Liver (tissue), 9 donors: Measurements from ENCODE around the gene AVEN. TPM values are rescaled to one million over a fixed set of nuclear protein-coding genes. Genes with fewer than 3 reads are reported as not detected.

Source experiments
- DNase-seq: peaks from one replicate; pipeline ENCODE4 v3.0.0-alpha.2; 2017; ENCODE audit warnings: low spot score
- H3K27ac ChIP-seq, 2 donors: one replicate each; pipeline ENCODE4 v1.7.0; 2013; ENCODE audit warnings: inconsistent platforms in 2 of 2, low read length in 2 of 2, control low read depth in 1 of 2, low read depth in 1 of 2, mild to moderate bottlenecking in 1 of 2
- H3K27me3 ChIP-seq, 4 donors: one replicate each; pipeline versions ENCODE4 v1.6.1 to v1.7.0; 2013; ENCODE audit warnings: low read length in 3 of 4, inconsistent platforms in 1 of 4, mild to moderate bottlenecking in 1 of 4, moderate library complexity in 1 of 4; ENCODE audit not compliant: control insufficient read depth in 4 of 4, insufficient read depth in 4 of 4
- H3K36me3 ChIP-seq, 4 donors: one replicate each; pipeline versions ENCODE4 v1.6.1 to v1.7.0; 2013; ENCODE audit warnings: low read length in 3 of 4, mild to moderate bottlenecking in 3 of 4, low read depth in 1 of 4, moderate library complexity in 1 of 4; ENCODE audit not compliant: control insufficient read depth in 4 of 4, insufficient read depth in 3 of 4
- H3K4me1 ChIP-seq, 4 donors: one replicate each; pipeline versions ENCODE4 v1.6.1 to v1.7.0; 2013; ENCODE audit warnings: low read length in 3 of 4, mild to moderate bottlenecking in 3 of 4, moderate library complexity in 1 of 4; ENCODE audit not compliant: control insufficient read depth in 4 of 4, insufficient read depth in 4 of 4
- H3K4me3 ChIP-seq, 3 donors: one replicate each; pipeline versions ENCODE4 v1.6.1 to v1.7.0; 2013; ENCODE audit warnings: low read length in 3 of 3, control low read depth in 1 of 3, low read depth in 1 of 3, mild to moderate bottlenecking in 1 of 3
- H3K9ac ChIP-seq, 2 donors: one replicate each; pipeline ENCODE4 v1.7.0; 2013; ENCODE audit warnings: low read length in 2 of 2, mild to moderate bottlenecking in 2 of 2, moderate library complexity in 2 of 2, control low read depth in 1 of 2, low read depth in 1 of 2
- H3K9me3 ChIP-seq, 4 donors: one replicate each; pipeline versions ENCODE4 v1.6.1 to v1.7.0; 2013; ENCODE audit warnings: low read length in 3 of 4; ENCODE audit not compliant: control insufficient read depth in 4 of 4
- EGR1 ChIP-seq, 2 donors: IDR thresholded peaks; 2 replicates each; pipeline ENCODE4 v1.6.1; 2016 to 2018; ENCODE audit warnings: antibody characterized with exemption in 2 of 2, low read depth in 2 of 2
- FOXA1 ChIP-seq: IDR thresholded peaks from 2 replicates; pipeline ENCODE4 v1.6.1; 2016; ENCODE audit warnings: antibody characterized with exemption
- FOXA2 ChIP-seq: IDR thresholded peaks from 2 replicates; pipeline ENCODE4 v1.6.1; 2016; ENCODE audit warnings: antibody characterized with exemption
- GABPA ChIP-seq, 2 donors: IDR thresholded peaks in 1 of 2; conservative IDR thresholded peaks in 1 of 2; 2 replicates each; pipeline ENCODE4 v1.6.1; 2016; ENCODE audit warnings: antibody characterized with exemption in 2 of 2, mild to moderate bottlenecking in 1 of 2, moderate library complexity in 1 of 2
- HNF4A ChIP-seq, 2 donors: conservative IDR thresholded peaks; 2 replicates each; pipeline ENCODE4 v1.6.1; 2016; ENCODE audit warnings: antibody characterized with exemption in 2 of 2, mild to moderate bottlenecking in 2 of 2
- HNF4G ChIP-seq: IDR thresholded peaks from 2 replicates; pipeline ENCODE4 v1.6.1; 2016; ENCODE audit warnings: antibody characterized with exemption
- NR2F2 ChIP-seq: IDR thresholded peaks from 2 replicates; pipeline ENCODE4 v1.6.1; 2016; ENCODE audit warnings: antibody characterized with exemption
- RAD21 ChIP-seq, 2 donors: IDR thresholded peaks; 2 replicates each; pipeline ENCODE4 v1.6.1; 2016; ENCODE audit warnings: antibody characterized with exemption in 2 of 2, mild to moderate bottlenecking in 2 of 2
- RXRA ChIP-seq, 2 donors: IDR thresholded peaks; 2 replicates each; pipeline ENCODE4 v1.6.1; 2017 to 2018; ENCODE audit warnings: antibody characterized with exemption in 2 of 2, mild to moderate bottlenecking in 1 of 2
- SP1 ChIP-seq: IDR thresholded peaks from 2 replicates; pipeline ENCODE4 v1.6.1; 2018; ENCODE audit warnings: antibody characterized with exemption, mild to moderate bottlenecking
- TAF1 ChIP-seq: conservative IDR thresholded peaks from 2 replicates; pipeline ENCODE4 v1.6.1; 2016; ENCODE audit warnings: antibody characterized with exemption, mild to moderate bottlenecking
- YY1 ChIP-seq: IDR thresholded peaks from 2 replicates; pipeline ENCODE4 v1.6.1; 2016; ENCODE audit warnings: antibody characterized with exemption, mild to moderate bottlenecking
- WGBS: extraction: QIAGEN DNeasy Blood & Tissue Kit; methylation state at CpG from one replicate; pipeline ENCODE4 v1.1.7; 2013; 5-methylcytosine and 5-hydroxymethylcytosine counted together
- polyA plus RNA-seq, 2 donors: library from polyadenylated mRNA; stranded (reverse) in 1 of 2; unstranded in 1 of 2; fragments of 200-250 nt in 1 of 2; fragments of >200 nt in 1 of 2; fragmentation: Nextera tagmentation in 1 of 2; extraction: Ambion mirVana in 1 of 2; gene quantifications; one replicate each; pipeline versions ENCODE4 v1.2.1 to v1.2.3, GENCODE V29; 2013 to 2015
- total RNA-seq, 2 donors: library from RNA; depleted of rRNA; stranded (reverse); fragments of >200 nt; gene quantifications; one replicate each; pipeline ENCODE4 v1.2.3, GENCODE V29; 2014
- TF ChIP-seq, protein P1 (sequence below): fragments of 150-350 bp; IDR thresholded peaks from 2 replicates; pipeline ENCODE4 v1.5.1; 2017; ENCODE audit warnings: improper control_type of control experiment, low read depth, low read length; ENCODE audit not compliant: missing input control
- TF ChIP-seq, protein P2 (sequence below): IDR thresholded peaks from 2 replicates; pipeline ENCODE4 v1.6.1; 2016; ENCODE audit warnings: antibody characterized with exemption
- TF ChIP-seq, protein P3 (sequence below): IDR thresholded peaks from 2 replicates; pipeline ENCODE4 v1.6.1; 2016; ENCODE audit warnings: antibody characterized with exemption
- TF ChIP-seq, protein P4 (sequence below): IDR thresholded peaks from 2 replicates; pipeline ENCODE4 v1.6.1; 2016; ENCODE audit warnings: antibody characterized with exemption, mild to moderate bottlenecking
- donor health status: healthy.
- donor health status: healthy.
- donor health status: healthy.
- donor health status: healthy.
- donor health status: healthy.

Gene AVEN
- total and polyA plus RNA-seq, 4 donors = 5.3 to 12.4 (median 7.0) TPM

DNA sequence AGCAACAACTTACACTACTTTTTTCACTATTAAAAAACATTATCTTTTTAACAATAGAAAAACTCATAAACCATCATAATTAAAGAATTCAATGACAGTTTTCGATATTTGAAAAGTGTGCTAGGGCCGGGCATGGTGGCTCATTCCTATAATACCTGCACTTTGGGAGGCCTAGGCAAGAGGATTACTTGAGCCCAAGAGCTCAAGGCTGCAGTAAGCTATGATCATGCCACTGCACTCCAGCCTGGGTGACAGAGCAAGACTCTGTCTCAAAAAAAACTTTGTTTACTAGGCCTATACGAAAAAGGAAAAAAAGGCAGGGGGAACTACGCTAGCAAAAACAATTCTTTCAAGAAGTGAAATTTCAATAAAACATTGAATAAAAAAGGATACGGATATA is 28.1 kb downstream of the AVEN start (continued):
- TF ChIP-seq, protein P1, sequence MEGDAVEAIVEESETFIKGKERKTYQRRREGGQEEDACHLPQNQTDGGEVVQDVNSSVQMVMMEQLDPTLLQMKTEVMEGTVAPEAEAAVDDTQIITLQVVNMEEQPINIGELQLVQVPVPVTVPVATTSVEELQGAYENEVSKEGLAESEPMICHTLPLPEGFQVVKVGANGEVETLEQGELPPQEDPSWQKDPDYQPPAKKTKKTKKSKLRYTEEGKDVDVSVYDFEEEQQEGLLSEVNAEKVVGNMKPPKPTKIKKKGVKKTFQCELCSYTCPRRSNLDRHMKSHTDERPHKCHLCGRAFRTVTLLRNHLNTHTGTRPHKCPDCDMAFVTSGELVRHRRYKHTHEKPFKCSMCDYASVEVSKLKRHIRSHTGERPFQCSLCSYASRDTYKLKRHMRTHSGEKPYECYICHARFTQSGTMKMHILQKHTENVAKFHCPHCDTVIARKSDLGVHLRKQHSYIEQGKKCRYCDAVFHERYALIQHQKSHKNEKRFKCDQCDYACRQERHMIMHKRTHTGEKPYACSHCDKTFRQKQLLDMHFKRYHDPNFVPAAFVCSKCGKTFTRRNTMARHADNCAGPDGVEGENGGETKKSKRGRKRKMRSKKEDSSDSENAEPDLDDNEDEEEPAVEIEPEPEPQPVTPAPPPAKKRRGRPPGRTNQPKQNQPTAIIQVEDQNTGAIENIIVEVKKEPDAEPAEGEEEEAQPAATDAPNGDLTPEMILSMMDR = no peak
- TF ChIP-seq, protein P2, sequence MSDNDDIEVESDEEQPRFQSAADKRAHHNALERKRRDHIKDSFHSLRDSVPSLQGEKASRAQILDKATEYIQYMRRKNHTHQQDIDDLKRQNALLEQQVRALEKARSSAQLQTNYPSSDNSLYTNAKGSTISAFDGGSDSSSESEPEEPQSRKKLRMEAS = no peak
- TF ChIP-seq GABPA (IDR thresholded peaks at IDR 0.05 in 1 of 2, conservative IDR thresholded peaks at IDR 0.05 in 1 of 2) = no peak
- TF ChIP-seq, protein P3, sequence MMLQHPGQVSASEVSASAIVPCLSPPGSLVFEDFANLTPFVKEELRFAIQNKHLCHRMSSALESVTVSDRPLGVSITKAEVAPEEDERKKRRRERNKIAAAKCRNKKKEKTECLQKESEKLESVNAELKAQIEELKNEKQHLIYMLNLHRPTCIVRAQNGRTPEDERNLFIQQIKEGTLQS = no peak

DNA sequence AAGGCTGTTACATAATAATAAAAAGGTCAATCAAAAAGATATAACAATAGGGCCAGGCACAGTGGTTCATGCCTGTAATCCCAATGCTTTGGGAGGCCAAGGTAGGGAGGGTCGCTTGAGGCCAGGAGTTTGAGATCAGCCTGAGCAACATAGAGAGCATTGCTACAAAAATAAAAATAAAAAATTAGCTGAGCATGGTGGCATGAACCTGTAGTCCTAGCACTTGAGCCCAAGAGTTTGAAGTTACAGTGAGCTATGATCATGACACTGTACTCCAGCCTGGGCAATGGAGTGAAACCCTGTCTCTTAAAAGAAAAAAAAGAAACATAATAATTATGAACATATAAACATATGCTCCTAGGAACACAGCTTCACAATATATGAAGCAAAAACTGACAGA is 29.3 kb downstream of the AVEN start:
- DNase-seq = no peak
- TF ChIP-seq RAD21 (IDR thresholded peaks at IDR 0.05) (no peak), NR2F2 (no peak), GABPA (IDR thresholded peaks at IDR 0.05 in 1 of 2, conservative IDR thresholded peaks at IDR 0.05 in 1 of 2) (no peak), YY1 (no peak), HNF4A (conservative IDR thresholded peaks at IDR 0.05) (no peak)
- TF ChIP-seq, protein P1 = no peak
- WGBS = 98% methylated on average over 1 of the region's 1 CpG

DNA sequence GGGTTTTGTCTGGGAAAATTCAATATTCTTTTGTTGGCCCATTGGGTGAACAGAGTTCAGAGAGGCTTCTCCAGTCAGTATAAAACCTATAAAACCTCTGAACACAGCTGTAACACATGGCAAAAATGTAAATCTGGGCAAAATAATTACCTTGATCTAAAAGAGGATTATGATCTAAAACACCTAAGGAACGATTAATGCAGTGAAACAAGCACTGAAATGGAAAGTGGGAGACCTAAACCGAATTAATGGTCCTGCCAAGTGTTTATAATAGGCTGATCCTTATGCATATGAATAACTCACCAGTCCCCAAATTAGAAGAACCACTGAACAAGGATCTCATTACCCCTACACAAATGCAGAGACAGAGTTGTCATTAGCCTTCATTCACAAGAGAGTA is 32.6 kb downstream of the AVEN start:
- 92% methylated on average over 2 of the region's 2 CpGs for WGBS
- Histone ChIP-seq H3K9me3 (no peaks in the 10 kb centered on the region), H3K4me1 (no peaks in the 10 kb centered on the region), H3K4me3 (no peak overlapping the region), H3K27ac (no peak overlapping the region), H3K27me3 (no peaks in the 10 kb centered on the region), H3K9ac (no peak overlapping the region), H3K36me3 (no peaks in the 10 kb centered on the region)
- no peak for DNase-seq
- TF ChIP-seq, protein P1 = no peak
- no peak for TF ChIP-seq TAF1
- no peak for TF ChIP-seq RXRA (IDR thresholded peaks at IDR 0.05)
- no peak for TF ChIP-seq HNF4A (conservative IDR thresholded peaks at IDR 0.05)
- no peak for TF ChIP-seq GABPA (IDR thresholded peaks at IDR 0.05 in 1 of 2, conservative IDR thresholded peaks at IDR 0.05 in 1 of 2)
- no peak for TF ChIP-seq YY1
- TF ChIP-seq SP1 = no peak
- no peak for TF ChIP-seq FOXA2
- TF ChIP-seq, protein P3 = no peak
- TF ChIP-seq, protein P2 = no peak
- TF ChIP-seq FOXA1 = no peak
- TF ChIP-seq NR2F2 = no peak
- TF ChIP-seq HNF4G = no peak
- TF ChIP-seq, protein P4, sequence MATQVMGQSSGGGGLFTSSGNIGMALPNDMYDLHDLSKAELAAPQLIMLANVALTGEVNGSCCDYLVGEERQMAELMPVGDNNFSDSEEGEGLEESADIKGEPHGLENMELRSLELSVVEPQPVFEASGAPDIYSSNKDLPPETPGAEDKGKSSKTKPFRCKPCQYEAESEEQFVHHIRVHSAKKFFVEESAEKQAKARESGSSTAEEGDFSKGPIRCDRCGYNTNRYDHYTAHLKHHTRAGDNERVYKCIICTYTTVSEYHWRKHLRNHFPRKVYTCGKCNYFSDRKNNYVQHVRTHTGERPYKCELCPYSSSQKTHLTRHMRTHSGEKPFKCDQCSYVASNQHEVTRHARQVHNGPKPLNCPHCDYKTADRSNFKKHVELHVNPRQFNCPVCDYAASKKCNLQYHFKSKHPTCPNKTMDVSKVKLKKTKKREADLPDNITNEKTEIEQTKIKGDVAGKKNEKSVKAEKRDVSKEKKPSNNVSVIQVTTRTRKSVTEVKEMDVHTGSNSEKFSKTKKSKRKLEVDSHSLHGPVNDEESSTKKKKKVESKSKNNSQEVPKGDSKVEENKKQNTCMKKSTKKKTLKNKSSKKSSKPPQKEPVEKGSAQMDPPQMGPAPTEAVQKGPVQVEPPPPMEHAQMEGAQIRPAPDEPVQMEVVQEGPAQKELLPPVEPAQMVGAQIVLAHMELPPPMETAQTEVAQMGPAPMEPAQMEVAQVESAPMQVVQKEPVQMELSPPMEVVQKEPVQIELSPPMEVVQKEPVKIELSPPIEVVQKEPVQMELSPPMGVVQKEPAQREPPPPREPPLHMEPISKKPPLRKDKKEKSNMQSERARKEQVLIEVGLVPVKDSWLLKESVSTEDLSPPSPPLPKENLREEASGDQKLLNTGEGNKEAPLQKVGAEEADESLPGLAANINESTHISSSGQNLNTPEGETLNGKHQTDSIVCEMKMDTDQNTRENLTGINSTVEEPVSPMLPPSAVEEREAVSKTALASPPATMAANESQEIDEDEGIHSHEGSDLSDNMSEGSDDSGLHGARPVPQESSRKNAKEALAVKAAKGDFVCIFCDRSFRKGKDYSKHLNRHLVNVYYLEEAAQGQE = no peak
- no peak for TF ChIP-seq EGR1 (IDR thresholded peaks at IDR 0.05; ENCODE audit: low read depth in 2 of 2)
- TF ChIP-seq RAD21 (IDR thresholded peaks at IDR 0.05) = no peak

More for the DNA sequence above, 29.3 kb downstream of the AVEN start:
- H3K9me3 ChIP-seq = no peaks in the 10 kb centered on the region
- H3K27ac ChIP-seq = no peak overlapping the region
- no peak overlapping the region for H3K9ac ChIP-seq
- no peaks in the 10 kb centered on the region for H3K36me3 ChIP-seq
- no peak overlapping the region for H3K4me3 ChIP-seq
- H3K4me1 ChIP-seq = peaks cover 0 to 2% (median 0%) of the 10 kb centered on the region in 4 donors
- no peaks in the 10 kb centered on the region for H3K27me3 ChIP-seq
